ENCODE measurements around the gene MAP3K14. TPM values are rescaled to one million over a fixed set of nuclear protein-coding genes. Genes with fewer than 3 reads are reported as not detected.

The MAP3K14 gene
- total and polyA plus RNA-seq, 10 of the 15 experiments (the other 5 are each of a cell fraction or from before 2014, with no cell fraction given), result 2.1 to 33.3 (median 19.7) TPM

GRCh38 chr17:45264430-45264829 lies 52.4 kb downstream of the MAP3K14 start (continued):
- TF ChIP-seq HDAC6 (IDR thresholded peaks at IDR 0.05; ENCODE audit: unreplicated experiment) (no peak), STAT3 (IDR thresholded peaks at IDR 0.05; ENCODE audit: low read depth, low read length) (no peak)

GRCh38 chr17:45263477-45263860 lies 53.4 kb downstream of the MAP3K14 start:
- ChIA-PET CTCF (interaction anchor here (1.2 to 1.6 kb wide), 3 partner anchors 8 to 128 kb away, joined by 3 to 6 read pairs (median 4); partner anchors contain the start of gene ACBD4), RAD21 (ENCODE audit: unreplicated experiment) (interaction anchor here (1.2 kb wide), 1 partner anchor 15 kb away, joined by 3 read pairs; no protein-coding TSS in a partner anchor), POLR2A (interaction anchor here (1.3 kb wide), 1 partner anchor 15 kb away, joined by 3 read pairs; no protein-coding TSS in a partner anchor), SMC1A (ENCODE audit: uncharacterized antibody, unreplicated experiment) (interaction anchor here (1.5 kb wide), 1 partner anchor 15 kb away, joined by 3 read pairs; no protein-coding TSS in a partner anchor)
- DNase-seq (ENCODE audit: low read depth, low spot score) (no peak), FAIRE-seq (no peak), ATAC-seq (no peak)
- peaks cover 17% of the 10 kb centered on the region for H3K4me1 ChIP-seq (ENCODE audit: control insufficient read depth, insufficient read depth, low read length)
- intact Hi-C loops (cut with micrococcal nuclease; ENCODE audit: unreplicated experiment), result no loop called here
- H3K4me3 ChIP-seq, result no peak overlapping the region
- H3K4me2 ChIP-seq (ENCODE audit: control insufficient read depth, insufficient read depth), result no peak overlapping the region
- TF ChIP-seq POLR2A (IDR thresholded peaks at IDR 0.05; ENCODE audit: low read depth, low read length) (peak; percentile 60), IRF3 (IDR thresholded peaks at IDR 0.05) (no peak), TCF3 (IDR thresholded peaks at IDR 0.05; ENCODE audit: borderline replicate concordance, insufficient read depth, low read depth, low read length) (no peak), ZBED1 (IDR thresholded peaks at IDR 0.05; ENCODE audit: borderline replicate concordance) (no peak), EZH2 (IDR thresholded peaks at IDR 0.05; ENCODE audit: borderline replicate concordance, control insufficient read depth, low read depth, low read length) (no peak), POLR2AphosphoS2 (IDR thresholded peaks at IDR 0.05; ENCODE audit: low read depth, low read length) (0 out of 2 replicates have a peak, but pooled peaks have one; percentile 29), FOXM1 (IDR thresholded peaks at IDR 0.05; ENCODE audit: low read depth, low read length) (no peak), PML (IDR thresholded peaks at IDR 0.05; ENCODE audit: low read length) (no peak)
- no peak overlapping the region for H3K9ac ChIP-seq (ENCODE audit: control insufficient read depth, insufficient read depth, low read length)
- no peaks in the 10 kb centered on the region for H3K9me3 ChIP-seq (replicated peaks; ENCODE audit: control insufficient read depth, insufficient read depth, low read length)
- H3K27me3 ChIP-seq (replicated peaks in 1 of 2; ENCODE audit: control insufficient read depth in 2 of 2, insufficient read depth in 2 of 2, low read length in 1 of 2), result no peaks in the 10 kb centered on the region
- in situ Hi-C loops (cut with MboI), result loop anchor here (25.0 kb wide), 1 partner anchor 349 kb away; no protein-coding TSS in a partner anchor
- WGBS (ENCODE audit: insufficient coverage, insufficient replicate concordance, low lambda C conversion rate, missing lambda C conversion rate), result 96% methylated on average over 7 of the region's 7 CpGs
- H3K27ac ChIP-seq (ENCODE audit: control insufficient read depth, insufficient read depth), result no peak overlapping the region
- no peaks in the 10 kb centered on the region for H3K79me2 ChIP-seq (ENCODE audit: control insufficient read depth, insufficient read depth, low read length)
- 0 out of 2 replicates have a peak, but pooled peaks cover 2% of the 10 kb centered on the region for H4K20me1 ChIP-seq (ENCODE audit: control insufficient read depth, insufficient read depth)
- H3K36me3 ChIP-seq (ENCODE audit: control insufficient read depth in 2 of 2, insufficient read depth in 2 of 2, low read length in 1 of 2), result peaks cover 22 to 32% of the 10 kb centered on the region in 2 experiments
- no TSS peak for BruUV-seq (replicated peaks)
- H2AFZ ChIP-seq (ENCODE audit: control insufficient read depth, low read depth, low read length), result no peak overlapping the region

Measured in GM12878 (cell line).